HepG2 (cell line): ENCODE results near the gene KREMEN1. TPM values are rescaled to one million over a fixed set of nuclear protein-coding genes. Genes with fewer than 3 reads are reported as not detected.

Source experiments
- JUNB ChIP-seq: sonication (generic); formaldehyde crosslinking; IDR thresholded peaks from 2 replicates; pipeline ENCODE4 v1.8.0; 2022; ENCODE audit warnings: missing genetic modification reagents, mild to moderate bottlenecking, borderline replicate concordance
- MED8 ChIP-seq: sonication (generic); formaldehyde crosslinking; IDR thresholded peaks from 2 replicates; pipeline ENCODE4 v1.8.1; 2023; ENCODE audit warnings: mild to moderate bottlenecking, missing genetic modification reagents; ENCODE audit not compliant: insufficient replicate concordance
- MTA1 ChIP-seq: sonication (generic); formaldehyde crosslinking; IDR thresholded peaks from 2 replicates; pipeline ENCODE4 v1.4.0; 2020; ENCODE audit warnings: missing genetic modification reagents, mild to moderate bottlenecking, borderline replicate concordance
- NFE2L2 ChIP-seq: fragments of 150-350 bp; IDR thresholded peaks from 2 replicates; pipeline ENCODE4 v1.6.1; 2014; ENCODE audit warnings: low read length
- NR2F1 ChIP-seq, 2 experiments: fragments of 450-650 bp in 1 of 2; formaldehyde crosslinking in 1 of 2; IDR thresholded peaks; 2 replicates each; pipeline versions ENCODE4 v1.5.0 to v1.6.1; 2016 to 2020; ENCODE audit warnings: mild to moderate bottlenecking in 1 of 2, missing compliant biosample characterization in 1 of 2, missing genetic modification reagents in 1 of 2, moderate library complexity in 1 of 2
- RORA ChIP-seq: sonication (generic); formaldehyde crosslinking; IDR thresholded peaks from 2 replicates; pipeline ENCODE4 v1.5.0; 2020; ENCODE audit warnings: mild to moderate bottlenecking, missing genetic modification reagents, moderate library complexity
- WIZ ChIP-seq: sonication (generic); formaldehyde crosslinking; IDR thresholded peaks from 2 replicates; pipeline ENCODE4 v1.5.1; 2020; ENCODE audit warnings: mild to moderate bottlenecking, missing genetic modification reagents
- YEATS4 ChIP-seq: sonication (generic); formaldehyde crosslinking; IDR thresholded peaks from 2 replicates; pipeline ENCODE4 v1.4.0; 2020; ENCODE audit warnings: missing genetic modification reagents, borderline replicate concordance
- ZBTB20 ChIP-seq: sonication (generic); formaldehyde crosslinking; IDR thresholded peaks from 2 replicates; pipeline ENCODE4 v1.8.1; 2023; ENCODE audit warnings: missing genetic modification reagents, low read depth, mild to moderate bottlenecking, borderline replicate concordance
- ZNF407 ChIP-seq: sonication (generic); formaldehyde crosslinking; IDR thresholded peaks from one replicate; pipeline ENCODE4 v1.5.1; 2020; ENCODE audit warnings: mild to moderate bottlenecking, missing genetic modification reagents; ENCODE audit errors: not compliant biosample characterization
- ZNF431 ChIP-seq: sonication (generic); formaldehyde crosslinking; IDR thresholded peaks from 2 replicates; pipeline ENCODE4 v1.9.0; 2022; ENCODE audit warnings: missing genetic modification reagents, low read depth, mild to moderate bottlenecking, borderline replicate concordance
- ZNF441 ChIP-seq: sonication (generic); formaldehyde crosslinking; IDR thresholded peaks from 2 replicates; pipeline ENCODE4 v1.7.0; 2021; ENCODE audit warnings: missing genetic modification reagents, borderline replicate concordance
- ZNF550 ChIP-seq: sonication (generic); formaldehyde crosslinking; IDR thresholded peaks from 2 replicates; pipeline ENCODE4 v1.4.0; 2020; ENCODE audit warnings: mild to moderate bottlenecking, missing genetic modification reagents, borderline replicate concordance
- ZNF746 ChIP-seq: sonication (generic); formaldehyde crosslinking; IDR thresholded peaks from 2 replicates; pipeline ENCODE4 v1.8.0; 2022; ENCODE audit warnings: mild to moderate bottlenecking, missing genetic modification reagents
- polyA plus RNA-seq, 8 experiments: library from polyadenylated mRNA; depleted of rRNA in 3 of 8; stranded (reverse) in 7 of 8; unstranded in 1 of 8; fragments of >200 nt; fragmentation: Illumina TruSeq in 4 of 8; extraction: Trizol in 4 of 8; gene quantifications; 2 replicates each; pipeline versions ENCODE4 v1.2.1 to v1.2.3, GENCODE V29; 2011 to 2016; ENCODE audit warnings: low read depth in 4 of 8, missing spikeins in 1 of 8, mixed read lengths in 1 of 8; ENCODE audit not compliant: insufficient read depth in 1 of 8
- total RNA-seq, 5 experiments: library from RNA; depleted of rRNA; stranded (reverse); fragments of >200 nt; fragmentation: Illumina TruSeq; extraction: Trizol; gene quantifications; 2 replicates each; pipeline ENCODE4 v1.2.3, GENCODE V29; 2016; ENCODE audit warnings: low read depth in 1 of 5
- TF ChIP-seq, protein P1 (sequence below): sonication (generic); formaldehyde crosslinking; IDR thresholded peaks from 2 replicates; pipeline ENCODE4 v1.8.0; 2022; ENCODE audit warnings: mild to moderate bottlenecking, missing genetic modification reagents, borderline replicate concordance
- TF ChIP-seq, protein P2 (sequence below), 2 experiments: fragments of 450-650 bp in 1 of 2; sonication (generic) in 1 of 2; formaldehyde crosslinking; IDR thresholded peaks; 2 replicates each; pipeline versions ENCODE4 v1.5.0 to v1.8.0; 2020 to 2022; ENCODE audit warnings: mild to moderate bottlenecking in 1 of 2, missing genetic modification reagents in 1 of 2

The KREMEN1 gene
- total and polyA plus RNA-seq, 2 of the 13 experiments (the other 11 are each of a cell fraction or from before 2014, with no cell fraction given) = 9.8 to 13.8 TPM

- TF ChIP-seq YEATS4 (CRISPR knock-in tag) (peak; percentile 88), RORA (no peak), MTA1 (peak; percentile 97), ZBTB20 (CRISPR knock-in tag) (peak; percentile 86), ZNF407 (CRISPR knock-in tag) (no peak), ZNF441 (CRISPR knock-in tag) (peak; percentile 42; the same call in 1 of the 2 replicates), WIZ (no peak), MED8 (no peak), NFE2L2 (no peak), JUNB (no peak), ZNF746 (CRISPR knock-in tag) (peak; percentile 97), ZNF431 (CRISPR knock-in tag) (no peak; the same call in 1 of the 2 replicates), ZNF550 (no peak), NR2F1 (CRISPR knock-in tag; IDR thresholded peaks at IDR 0.05) (peak; percentile 63 to 79)
- TF ChIP-seq, protein P1, sequence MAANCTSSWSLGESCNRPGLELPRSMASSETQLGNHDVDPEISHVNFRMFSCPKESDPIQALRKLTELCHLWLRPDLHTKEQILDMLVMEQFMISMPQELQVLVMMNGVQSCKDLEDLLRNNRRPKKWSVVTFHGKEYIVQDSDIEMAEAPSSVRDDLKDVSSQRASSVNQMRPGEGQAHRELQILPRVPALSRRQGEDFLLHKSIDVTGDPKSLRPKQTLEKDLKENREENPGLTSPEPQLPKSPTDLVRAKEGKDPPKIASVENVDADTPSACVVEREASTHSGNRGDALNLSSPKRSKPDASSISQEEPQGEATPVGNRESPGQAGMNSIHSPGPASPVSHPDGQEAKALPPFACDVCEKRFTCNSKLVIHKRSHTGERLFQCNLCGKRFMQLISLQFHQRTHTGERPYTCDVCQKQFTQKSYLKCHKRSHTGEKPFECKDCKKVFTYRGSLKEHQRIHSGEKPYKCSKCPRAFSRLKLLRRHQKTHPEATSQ (CRISPR knock-in tag) = no peak
- TF ChIP-seq, protein P2, sequence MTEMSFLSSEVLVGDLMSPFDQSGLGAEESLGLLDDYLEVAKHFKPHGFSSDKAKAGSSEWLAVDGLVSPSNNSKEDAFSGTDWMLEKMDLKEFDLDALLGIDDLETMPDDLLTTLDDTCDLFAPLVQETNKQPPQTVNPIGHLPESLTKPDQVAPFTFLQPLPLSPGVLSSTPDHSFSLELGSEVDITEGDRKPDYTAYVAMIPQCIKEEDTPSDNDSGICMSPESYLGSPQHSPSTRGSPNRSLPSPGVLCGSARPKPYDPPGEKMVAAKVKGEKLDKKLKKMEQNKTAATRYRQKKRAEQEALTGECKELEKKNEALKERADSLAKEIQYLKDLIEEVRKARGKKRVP (CRISPR knock-in tag; IDR thresholded peaks at IDR 0.05) = no peak
These were observed 42.1 kb upstream of the KREMEN1 start (continued) for GRCh38 chr22:29030618-29031226.
